ENCODE results near the gene LAMTOR4. TPM values are rescaled to one million over a fixed set of nuclear protein-coding genes. Genes with fewer than 3 reads are reported as not detected.

LAMTOR4 gene
- total and polyA plus RNA-seq, 2 of the 13 experiments (the other 11 are each of a cell fraction or from before 2014, with no cell fraction given): 115 to 118 TPM

DNA sequence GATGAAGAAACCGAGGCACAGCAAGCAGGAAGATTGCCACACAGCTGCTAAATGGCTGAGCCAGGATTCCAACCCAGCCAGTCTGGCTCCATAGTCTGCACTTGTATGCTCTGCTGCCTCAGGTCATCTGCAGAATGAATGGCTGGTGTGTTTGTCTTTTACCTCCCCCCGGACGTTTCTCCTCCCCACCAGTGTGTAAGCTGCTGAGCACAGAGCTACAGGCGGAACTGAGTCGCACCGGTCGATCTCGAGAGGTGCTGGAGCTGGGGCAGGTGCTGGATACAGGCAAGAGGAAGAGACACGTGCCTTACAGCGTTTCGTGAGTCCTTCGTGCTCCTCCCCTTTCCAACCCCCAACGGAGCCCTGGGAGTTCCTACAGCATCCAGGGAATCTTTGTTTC lies 26.7 kb upstream of the LAMTOR4 start (continued):
- TF ChIP-seq PITX1 (CRISPR knock-in tag; IDR thresholded peaks at IDR 0.05): peak; percentile 26; the same call in 1 of the 2 replicates
- TF ChIP-seq, protein P1, sequence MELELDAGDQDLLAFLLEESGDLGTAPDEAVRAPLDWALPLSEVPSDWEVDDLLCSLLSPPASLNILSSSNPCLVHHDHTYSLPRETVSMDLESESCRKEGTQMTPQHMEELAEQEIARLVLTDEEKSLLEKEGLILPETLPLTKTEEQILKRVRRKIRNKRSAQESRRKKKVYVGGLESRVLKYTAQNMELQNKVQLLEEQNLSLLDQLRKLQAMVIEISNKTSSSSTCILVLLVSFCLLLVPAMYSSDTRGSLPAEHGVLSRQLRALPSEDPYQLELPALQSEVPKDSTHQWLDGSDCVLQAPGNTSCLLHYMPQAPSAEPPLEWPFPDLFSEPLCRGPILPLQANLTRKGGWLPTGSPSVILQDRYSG (CRISPR knock-in tag; IDR thresholded peaks at IDR 0.05): no peak
- TF ChIP-seq, protein P2, sequence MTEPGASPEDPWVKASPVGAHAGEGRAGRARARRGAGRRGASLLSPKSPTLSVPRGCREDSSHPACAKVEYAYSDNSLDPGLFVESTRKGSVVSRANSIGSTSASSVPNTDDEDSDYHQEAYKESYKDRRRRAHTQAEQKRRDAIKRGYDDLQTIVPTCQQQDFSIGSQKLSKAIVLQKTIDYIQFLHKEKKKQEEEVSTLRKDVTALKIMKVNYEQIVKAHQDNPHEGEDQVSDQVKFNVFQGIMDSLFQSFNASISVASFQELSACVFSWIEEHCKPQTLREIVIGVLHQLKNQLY (CRISPR knock-in tag; IDR thresholded peaks at IDR 0.05): peak; percentile 50; the same call in 1 of the 2 replicates
- TF ChIP-seq CBFB (CRISPR knock-in tag; IDR thresholded peaks at IDR 0.05): no peak
- TF ChIP-seq ESRRA (CRISPR knock-in tag; IDR thresholded peaks at IDR 0.05; ENCODE audit: low read depth): 0 out of 2 replicates have a peak, but pooled peaks have one; percentile 24
- TF ChIP-seq RARA (CRISPR knock-in tag; IDR thresholded peaks at IDR 0.05): peak; percentile 52; the same call in 1 of the 2 replicates
- peak; percentile 49; the same call in 1 of the 2 replicates for TF ChIP-seq FOSL2 (CRISPR knock-in tag; IDR thresholded peaks at IDR 0.05)
- peak; percentile 60 for TF ChIP-seq FOXA3 (CRISPR knock-in tag; IDR thresholded peaks at IDR 0.05)
- peak; percentile 62; the same call in 1 of the 2 replicates for TF ChIP-seq HDAC2 (CRISPR knock-in tag; IDR thresholded peaks at IDR 0.05)
- peak; percentile 87 for TF ChIP-seq ETV5 (CRISPR knock-in tag; IDR thresholded peaks at IDR 0.05; ENCODE audit: borderline replicate concordance)
- no peak for TF ChIP-seq SYNCRIP (IDR thresholded peaks at IDR 0.05; ENCODE audit: insufficient read depth, low read depth, low read length)
- peak; percentile 75; the same call in 1 of the 2 replicates for TF ChIP-seq SSRP1 (CRISPR knock-in tag; IDR thresholded peaks at IDR 0.05)
- no peak for TF ChIP-seq ZKSCAN8 (CRISPR knock-in tag; IDR thresholded peaks at IDR 0.05; ENCODE audit: borderline replicate concordance)
- no peak for TF ChIP-seq SRSF4 (IDR thresholded peaks at IDR 0.05; ENCODE audit: low read depth, low read length, poor library complexity, severe bottlenecking)
- TF ChIP-seq, protein P3, sequence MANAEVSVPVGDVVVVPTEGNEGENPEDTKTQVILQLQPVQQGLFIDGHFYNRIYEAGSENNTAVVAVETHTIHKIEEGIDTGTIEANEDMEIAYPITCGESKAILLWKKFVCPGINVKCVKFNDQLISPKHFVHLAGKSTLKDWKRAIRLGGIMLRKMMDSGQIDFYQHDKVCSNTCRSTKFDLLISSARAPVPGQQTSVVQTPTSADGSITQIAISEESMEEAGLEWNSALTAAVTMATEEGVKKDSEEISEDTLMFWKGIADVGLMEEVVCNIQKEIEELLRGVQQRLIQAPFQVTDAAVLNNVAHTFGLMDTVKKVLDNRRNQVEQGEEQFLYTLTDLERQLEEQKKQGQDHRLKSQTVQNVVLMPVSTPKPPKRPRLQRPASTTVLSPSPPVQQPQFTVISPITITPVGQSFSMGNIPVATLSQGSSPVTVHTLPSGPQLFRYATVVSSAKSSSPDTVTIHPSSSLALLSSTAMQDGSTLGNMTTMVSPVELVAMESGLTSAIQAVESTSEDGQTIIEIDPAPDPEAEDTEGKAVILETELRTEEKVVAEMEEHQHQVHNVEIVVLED (CRISPR knock-in tag; IDR thresholded peaks at IDR 0.05; ENCODE audit: borderline replicate concordance): no peak
- TF ChIP-seq ZNF432 (CRISPR knock-in tag; IDR thresholded peaks at IDR 0.05; ENCODE audit: borderline replicate concordance): no peak
- TF ChIP-seq SOX13 (IDR thresholded peaks at IDR 0.05): no peak
- peak in 1 of 2 experiments; percentile 48; a peak in 1 of 4 replicates for TF ChIP-seq SOX13 (CRISPR knock-in tag; conservative IDR thresholded peaks at IDR 0.05 in 1 of 2, IDR thresholded peaks at IDR 0.05 in 1 of 2)
- TF ChIP-seq YY1 (IDR thresholded peaks at IDR 0.05; ENCODE audit: insufficient read depth, insufficient replicate concordance, low read depth, low read length): peak; percentile 50
- no peak for TF ChIP-seq EZH2 (conservative IDR thresholded peaks at IDR 0.05; ENCODE audit: low read depth, low read length)
- TF ChIP-seq, protein P4, sequence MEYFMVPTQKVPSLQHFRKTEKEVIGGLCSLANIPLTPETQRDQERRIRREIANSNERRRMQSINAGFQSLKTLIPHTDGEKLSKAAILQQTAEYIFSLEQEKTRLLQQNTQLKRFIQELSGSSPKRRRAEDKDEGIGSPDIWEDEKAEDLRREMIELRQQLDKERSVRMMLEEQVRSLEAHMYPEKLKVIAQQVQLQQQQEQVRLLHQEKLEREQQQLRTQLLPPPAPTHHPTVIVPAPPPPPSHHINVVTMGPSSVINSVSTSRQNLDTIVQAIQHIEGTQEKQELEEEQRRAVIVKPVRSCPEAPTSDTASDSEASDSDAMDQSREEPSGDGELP (IDR thresholded peaks at IDR 0.05; ENCODE audit: borderline replicate concordance, low read depth): peak; percentile 45; the same call in 1 of the 2 replicates
- TF ChIP-seq GABPB1 (CRISPR knock-in tag; IDR thresholded peaks at IDR 0.05): peak; percentile 23; the same call in 1 of the 2 replicates
- TF ChIP-seq ZNF879 (CRISPR knock-in tag; IDR thresholded peaks at IDR 0.05): no peak
- TF ChIP-seq ZFY (CRISPR knock-in tag; IDR thresholded peaks at IDR 0.05): no peak
- no peak for TF ChIP-seq TBP (CRISPR knock-in tag; IDR thresholded peaks at IDR 0.05)
- no peak for TF ChIP-seq STAT5B (CRISPR knock-in tag; IDR thresholded peaks at IDR 0.05)
- 0 out of 2 replicates have a peak, but pooled peaks have one; percentile 31 for TF ChIP-seq ZNF264 (CRISPR knock-in tag; IDR thresholded peaks at IDR 0.05)
- peak; percentile 56; the same call in 1 of the 2 replicates for TF ChIP-seq POLR2G (IDR thresholded peaks at IDR 0.05; ENCODE audit: low read depth, low read length)
- peak; percentile 97 for TF ChIP-seq ZNF317 (CRISPR knock-in tag; IDR thresholded peaks at IDR 0.05)
